Kidney epithelial cell (primary cell): Measurements from ENCODE around the gene CAPG. TPM values are rescaled to one million over a fixed set of nuclear protein-coding genes. Genes with fewer than 3 reads are reported as not detected.

ENCODE experiments used
- DNase-seq: peaks from one replicate; pipeline ENCODE4 v3.0.0-alpha.2; 2010; ENCODE audit warnings: low read depth
- H3K27me3 ChIP-seq: 2 replicates; pipeline ENCODE4 v1.6.0; 2011; ENCODE audit warnings: low read length; ENCODE audit not compliant: control insufficient read depth, insufficient read depth
- H3K36me3 ChIP-seq: 2 replicates; pipeline ENCODE4 v1.5.1; 2011; ENCODE audit warnings: low read length; ENCODE audit not compliant: control insufficient read depth, insufficient read depth
- H3K4me3 ChIP-seq: 2 replicates; pipeline ENCODE4 v1.5.1; 2011; ENCODE audit warnings: low read depth, mild to moderate bottlenecking, control low read depth, low read length
- total RNA-seq: library from RNA; depleted of rRNA; stranded (reverse); fragments of >200 nt; gene quantifications from 2 replicates; pipeline ENCODE4 v1.2.3, GENCODE V29; 2015
- TF ChIP-seq, protein P1 (sequence below): IDR thresholded peaks from 2 replicates; pipeline ENCODE4 v1.5.1; 2011; ENCODE audit warnings: mild to moderate bottlenecking, moderate library complexity, low read length, control low read depth, inconsistent platforms; ENCODE audit not compliant: insufficient read depth, poor library complexity, severe bottlenecking

The CAPG gene
- total RNA-seq, result 260 and 284 TPM in 2 replicates

GRCh38 chr2:85409845-85410583 lies at the start of gene CAPG:
CAPG (minus strand) TSS chr2:85410366; CDS start chr2:85402145, 8,221 bp downstream.
- H3K4me3 ChIP-seq, result no peak within 1 kb of the TSS
- no peak for DNase-seq

GRCh38 chr2:85459771-85460170 lies 49.6 kb upstream of the CAPG start:
- no peaks in the 10 kb centered on the region for H3K36me3 ChIP-seq
- H3K4me3 ChIP-seq, result no peak overlapping the region
- no peaks in the 10 kb centered on the region for H3K27me3 ChIP-seq
- DNase-seq, result no peak
- TF ChIP-seq, protein P1, sequence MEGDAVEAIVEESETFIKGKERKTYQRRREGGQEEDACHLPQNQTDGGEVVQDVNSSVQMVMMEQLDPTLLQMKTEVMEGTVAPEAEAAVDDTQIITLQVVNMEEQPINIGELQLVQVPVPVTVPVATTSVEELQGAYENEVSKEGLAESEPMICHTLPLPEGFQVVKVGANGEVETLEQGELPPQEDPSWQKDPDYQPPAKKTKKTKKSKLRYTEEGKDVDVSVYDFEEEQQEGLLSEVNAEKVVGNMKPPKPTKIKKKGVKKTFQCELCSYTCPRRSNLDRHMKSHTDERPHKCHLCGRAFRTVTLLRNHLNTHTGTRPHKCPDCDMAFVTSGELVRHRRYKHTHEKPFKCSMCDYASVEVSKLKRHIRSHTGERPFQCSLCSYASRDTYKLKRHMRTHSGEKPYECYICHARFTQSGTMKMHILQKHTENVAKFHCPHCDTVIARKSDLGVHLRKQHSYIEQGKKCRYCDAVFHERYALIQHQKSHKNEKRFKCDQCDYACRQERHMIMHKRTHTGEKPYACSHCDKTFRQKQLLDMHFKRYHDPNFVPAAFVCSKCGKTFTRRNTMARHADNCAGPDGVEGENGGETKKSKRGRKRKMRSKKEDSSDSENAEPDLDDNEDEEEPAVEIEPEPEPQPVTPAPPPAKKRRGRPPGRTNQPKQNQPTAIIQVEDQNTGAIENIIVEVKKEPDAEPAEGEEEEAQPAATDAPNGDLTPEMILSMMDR, result no peak

More at GRCh38 chr2:85409845-85410583, at the start of gene CAPG:
- Histone ChIP-seq H3K36me3 (no peaks in the 10 kb centered on the region), H3K27me3 (no peaks in the 10 kb centered on the region)
- TF ChIP-seq, protein P1, result no peak

DNA sequence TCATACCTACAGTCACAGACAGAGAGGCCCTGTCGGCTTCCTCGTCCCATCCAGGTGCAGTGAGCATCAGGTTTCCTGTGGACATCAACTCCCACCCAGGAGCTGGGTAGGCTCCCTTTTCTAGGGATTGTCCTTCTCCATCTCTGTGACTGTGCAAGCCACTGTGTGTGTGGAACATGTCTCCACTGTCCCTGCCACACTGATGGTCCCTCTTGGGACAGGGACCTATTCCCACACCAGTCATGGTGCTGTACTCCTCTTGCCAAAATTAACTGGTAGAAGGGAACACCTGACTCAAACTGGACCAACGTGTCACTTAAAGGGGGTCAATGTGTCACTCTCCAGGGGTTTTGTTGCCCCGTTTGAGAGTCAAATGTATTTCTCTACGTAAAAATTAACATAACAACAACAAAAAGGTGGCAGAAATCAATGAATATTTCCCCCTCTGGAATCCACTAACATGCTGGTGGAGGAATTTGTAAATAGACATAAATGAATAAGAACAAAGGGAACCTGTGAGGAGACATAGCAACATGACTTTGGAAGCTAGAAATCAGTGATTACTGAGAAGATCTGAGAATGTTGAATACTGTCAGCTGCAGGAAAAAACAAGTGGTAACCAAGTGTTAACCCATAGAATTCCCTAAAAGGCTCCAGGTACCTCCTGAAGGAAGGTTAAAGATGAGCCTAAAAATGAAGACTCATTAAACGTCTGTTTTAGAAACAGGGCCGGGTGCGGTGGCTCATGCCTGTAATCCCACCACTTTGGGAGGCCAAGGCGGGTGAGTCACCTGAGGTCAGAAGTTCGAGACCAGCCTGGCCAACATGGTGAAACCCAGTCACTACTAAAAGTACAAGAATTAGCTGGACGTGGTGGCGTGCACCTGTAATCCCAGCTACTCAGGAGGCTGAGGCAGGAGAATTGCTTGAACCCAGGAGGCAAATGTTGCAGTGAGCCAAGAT lies 48.7 kb upstream of the CAPG start:
- no peak overlapping the region for H3K4me3 ChIP-seq
- no peak for DNase-seq
- TF ChIP-seq, protein P1, result no peak
- H3K36me3 ChIP-seq, result no peaks in the 10 kb centered on the region
- no peaks in the 10 kb centered on the region for H3K27me3 ChIP-seq

- no peak for DNase-seq
- no peak overlapping the region for H3K4me3 ChIP-seq
- TF ChIP-seq, protein P1, result no peak
- no peaks in the 10 kb centered on the region for H3K27me3 ChIP-seq
- H3K36me3 ChIP-seq, result no peaks in the 10 kb centered on the region
Measured at GRCh38 chr2:85457877-85458316, 47.7 kb upstream of the CAPG start.

DNA sequence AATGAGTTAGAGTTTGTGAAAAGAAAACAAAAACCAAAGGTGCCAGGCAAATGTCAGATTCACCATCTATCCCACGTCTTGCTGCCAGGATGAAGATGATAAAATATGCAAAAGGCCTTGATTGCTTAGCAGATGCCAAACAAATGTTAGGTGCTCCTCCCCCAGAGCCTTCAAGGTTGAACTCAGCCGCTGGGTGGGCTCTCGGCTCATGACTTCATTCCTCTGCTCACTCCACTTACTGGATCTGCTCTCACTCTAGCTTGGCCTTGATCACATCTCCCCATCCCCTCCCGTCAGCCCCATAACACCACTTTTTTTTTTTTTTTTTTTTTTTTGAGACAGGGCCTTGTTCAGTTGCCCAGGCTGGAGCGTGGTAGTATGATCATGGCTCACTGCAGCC lies 46.9 kb upstream of the CAPG start:
- TF ChIP-seq, protein P1, result no peak
- H3K4me3 ChIP-seq, result no peak overlapping the region
- H3K27me3 ChIP-seq, result no peaks in the 10 kb centered on the region
- no peak for DNase-seq
- no peaks in the 10 kb centered on the region for H3K36me3 ChIP-seq
